ENCODE measurements around the gene C14orf93.

The C14orf93 gene

GRCh38 chr14:23045419-23046357 lies 35.7 kb upstream of the C14orf93 start:
- no peak for DNase-seq (ENCODE audit: low read depth, low spot score)

GRCh38 chr14:23044840-23045239 lies 34.9 kb upstream of the C14orf93 start:
- no peak for DNase-seq (ENCODE audit: low read depth, low spot score)

GRCh38 chr14:23043754-23044153 lies 33.8 kb upstream of the C14orf93 start:
- DNase-seq (ENCODE audit: low read depth, low spot score): no peak

GRCh38 chr14:23043145-23043544 lies 33.2 kb upstream of the C14orf93 start:
- DNase-seq (ENCODE audit: low read depth, low spot score): no peak

GRCh38 chr14:23042162-23042965 lies 32.4 kb upstream of the C14orf93 start, which contains the start of gene PSMB11:
PSMB11 (plus strand) TSS chr14:23042212; CDS start chr14:23042226, 14 bp downstream.
- no peak for DNase-seq (ENCODE audit: low read depth, low spot score)

- DNase-seq (ENCODE audit: low read depth, low spot score): no peak
Measured at GRCh38 chr14:23041729-23042128, 31.8 kb upstream of the C14orf93 start.

GRCh38 chr14:23040100-23040499 lies 30.2 kb upstream of the C14orf93 start:
- no peak for DNase-seq (ENCODE audit: low read depth, low spot score)

GRCh38 chr14:23035303-23036144 lies 25.6 kb upstream of the C14orf93 start:
- DNase-seq (ENCODE audit: low read depth, low spot score): no peak

GRCh38 chr14:23034498-23035302 lies 24.8 kb upstream of the C14orf93 start, which contains the start of gene PSMB5:
PSMB5 (minus strand) TSS chr14:23034900; CDS start chr14:23034881, 19 bp downstream.
- peak; percentile 97 for DNase-seq (ENCODE audit: low read depth, low spot score)

- no peak for DNase-seq (ENCODE audit: low read depth, low spot score)
Measured at GRCh38 chr14:23033801-23034497, 24.0 kb upstream of the C14orf93 start.

GRCh38 chr14:23033251-23033727 lies 23.3 kb upstream of the C14orf93 start:
- no peak for DNase-seq (ENCODE audit: low read depth, low spot score)

- no peak for DNase-seq (ENCODE audit: low read depth, low spot score)
Measured at GRCh38 chr14:23030936-23031335, 21.0 kb upstream of the C14orf93 start.

GRCh38 chr14:23028799-23029198 lies 18.9 kb upstream of the C14orf93 start:
- no peak for DNase-seq (ENCODE audit: low read depth, low spot score)

GRCh38 chr14:23025151-23025814 lies 15.3 kb upstream of the C14orf93 start:
- DNase-seq (ENCODE audit: low read depth, low spot score): no peak

GRCh38 chr14:23024612-23025075 lies 14.7 kb upstream of the C14orf93 start:
- DNase-seq (ENCODE audit: low read depth, low spot score): no peak

- no peak for DNase-seq (ENCODE audit: low read depth, low spot score)
Measured at GRCh38 chr14:23023795-23024152, 13.8 kb upstream of the C14orf93 start.

GRCh38 chr14:23023022-23023794 lies 13.3 kb upstream of the C14orf93 start:
- DNase-seq (ENCODE audit: low read depth, low spot score): no peak

- no peak for DNase-seq (ENCODE audit: low read depth, low spot score)
Measured at GRCh38 chr14:23021889-23022442, 12.0 kb upstream of the C14orf93 start.
